GM18861 (cell line): ENCODE measurements around the gene PPM1H.
A peak's percentile ranks its signal among the peaks of the same experiment; 100 is the strongest.

ENCODE experiments used
- ATAC-seq: cut with Tn5 transposase; IDR thresholded peaks from one replicate; pipeline ENCODE4 v1.9.1; 2021; ENCODE audit not compliant: unreplicated experiment

Gene PPM1H

DNA sequence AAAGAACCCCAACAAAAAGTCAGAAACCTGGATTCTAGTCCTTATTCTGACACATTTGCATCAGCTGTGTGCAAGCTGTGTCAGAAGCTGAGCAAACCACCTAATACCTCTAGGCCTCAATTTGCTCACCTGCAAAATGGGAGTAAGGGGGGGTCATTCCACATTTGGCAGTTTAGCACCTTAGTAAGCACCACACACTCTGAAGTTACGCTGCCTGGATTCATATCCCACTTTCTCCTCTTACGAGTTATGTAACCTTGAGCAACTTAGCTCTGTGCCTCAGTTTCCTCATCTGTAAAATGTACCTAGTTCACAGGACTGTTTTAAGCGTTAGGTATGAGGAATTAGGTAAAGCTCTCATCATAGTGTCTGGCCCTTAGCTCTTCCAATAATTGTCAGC is 218.9 kb downstream of the PPM1H start:
- ATAC-seq, result no peak

DNA sequence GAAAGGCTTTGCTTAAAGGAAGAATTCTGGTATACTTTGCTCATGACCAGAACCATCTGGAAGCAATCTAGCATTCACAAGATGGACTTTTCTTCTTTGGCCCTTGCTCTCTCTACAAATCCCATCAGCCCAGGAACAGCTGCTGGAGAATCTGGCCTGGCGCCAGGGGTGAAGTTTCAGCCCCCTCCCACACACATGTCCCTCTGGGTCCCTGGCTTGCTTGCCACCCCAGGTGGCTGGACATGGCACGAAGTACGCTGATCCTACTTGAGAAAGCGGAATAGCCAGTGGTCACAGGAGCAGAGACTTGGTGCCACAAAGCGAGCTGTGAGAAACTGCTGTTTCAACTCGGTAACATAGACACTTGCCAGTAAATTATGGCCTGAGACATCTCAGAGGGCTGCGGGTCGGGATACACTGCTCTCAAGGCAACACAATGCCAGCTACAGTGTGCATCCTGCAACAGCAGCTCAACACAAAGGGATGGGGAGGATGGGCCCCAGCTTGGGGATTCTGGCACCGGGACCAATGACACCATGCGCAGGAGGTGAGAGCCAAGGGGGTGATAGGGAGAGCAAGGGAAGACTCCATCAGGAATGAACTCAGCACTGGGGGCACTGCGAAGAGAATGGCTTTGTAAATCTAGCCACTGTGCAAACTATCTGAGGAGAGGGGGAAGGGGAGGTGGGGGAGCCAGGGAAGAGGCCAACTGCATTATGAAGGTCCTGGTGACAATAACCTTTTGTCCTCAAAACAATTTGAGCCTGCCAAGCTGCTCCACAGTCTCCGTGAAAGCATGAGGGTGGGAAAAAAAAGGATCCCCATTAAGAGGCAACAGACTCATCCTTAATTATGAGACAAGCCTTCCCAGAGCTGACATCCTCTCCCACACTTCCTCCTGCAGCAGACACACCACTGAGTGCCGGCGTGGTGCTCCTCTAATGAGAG is 219.9 kb downstream of the PPM1H start:
- no peak for ATAC-seq

DNA sequence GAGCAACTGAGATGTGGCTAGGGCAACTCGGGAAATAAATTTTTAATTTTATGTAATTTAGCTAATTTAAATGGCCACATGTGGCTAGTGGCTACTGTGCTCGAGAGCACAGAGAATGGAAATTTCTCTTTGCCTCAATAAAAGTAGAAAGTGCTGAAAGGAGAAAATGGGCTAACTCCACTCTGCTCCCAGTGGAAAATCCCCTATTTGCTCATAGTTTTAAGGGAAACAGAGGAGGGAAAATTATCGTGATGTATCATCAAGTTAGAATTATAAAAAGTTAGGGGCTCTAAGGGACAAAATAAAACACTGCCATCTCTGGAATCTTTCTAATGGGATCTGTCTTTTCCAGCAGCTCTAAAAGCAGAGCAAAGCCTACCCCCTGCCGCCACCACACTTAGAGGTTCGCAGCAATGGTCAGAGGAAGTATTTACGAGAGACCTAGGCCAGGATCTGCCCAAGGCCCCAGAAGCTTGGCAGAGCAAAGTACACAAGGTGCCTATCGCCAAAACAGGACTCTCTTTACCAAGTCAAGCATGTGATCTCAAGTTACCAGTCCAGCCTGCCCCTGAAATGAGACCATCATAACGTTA is 220.7 kb downstream of the PPM1H start:
- ATAC-seq, result no peak

DNA sequence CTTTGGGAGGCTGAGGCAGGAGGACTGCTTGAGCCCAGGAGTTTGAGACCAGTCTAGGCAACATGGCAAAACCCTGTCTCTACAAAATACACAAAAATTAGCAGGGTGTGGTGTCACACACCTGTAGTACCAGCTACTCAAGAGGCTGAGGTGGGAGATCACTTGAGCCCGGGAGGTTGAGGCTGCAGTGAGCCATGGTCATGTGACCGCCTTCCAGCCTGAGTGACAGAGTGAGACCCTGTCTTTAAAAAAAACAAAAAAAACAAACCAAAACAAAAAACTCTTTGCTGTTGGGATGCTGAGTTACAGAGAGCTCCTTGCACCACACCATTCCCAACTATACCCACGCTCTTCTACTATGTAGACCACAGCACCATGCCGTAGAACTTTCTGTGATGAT is 221.2 kb downstream of the PPM1H start:
- no peak for ATAC-seq

DNA sequence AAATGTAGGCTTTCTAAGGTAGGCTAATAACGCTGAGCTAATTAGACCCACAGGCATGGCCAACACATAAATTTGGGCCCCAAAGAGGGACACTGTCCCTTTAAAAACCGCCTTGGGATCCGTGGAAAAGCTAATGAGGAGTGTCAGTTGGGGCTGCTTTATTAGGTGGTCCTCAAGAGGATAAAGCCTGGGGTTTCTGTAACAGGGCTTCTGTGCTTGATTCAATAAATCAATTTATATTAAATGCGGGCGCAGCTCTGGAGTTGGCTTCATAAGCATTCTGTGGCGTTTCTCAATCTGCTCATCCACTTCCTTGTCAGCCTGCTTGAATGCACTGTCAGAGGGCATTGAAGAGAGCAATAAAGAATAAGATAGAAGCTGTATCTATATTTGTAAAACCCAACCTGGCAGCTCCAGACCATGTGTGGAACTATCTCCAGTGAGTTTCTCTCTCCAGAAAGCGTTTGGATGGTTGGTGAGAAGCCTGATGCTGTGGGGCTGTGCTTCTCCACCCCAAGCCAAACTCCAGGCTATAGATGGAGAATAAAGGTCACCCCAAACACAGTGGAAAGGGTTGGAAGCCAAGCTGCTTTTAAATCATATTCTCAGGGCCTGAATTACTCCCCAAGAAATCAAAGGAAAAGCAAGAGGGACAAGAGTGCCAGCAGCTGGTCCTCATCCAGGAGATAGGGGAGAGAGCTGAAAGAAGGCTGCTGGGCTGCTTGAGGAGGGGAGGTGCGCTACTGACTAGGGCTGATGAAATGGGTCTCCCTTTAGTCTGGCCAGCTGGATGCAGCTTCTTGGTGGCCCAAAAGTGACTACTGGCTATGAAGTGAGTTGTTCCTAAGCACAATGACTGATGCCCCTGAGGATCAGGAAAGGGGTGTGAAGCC is 222.0 kb downstream of the PPM1H start:
- no peak for ATAC-seq

DNA sequence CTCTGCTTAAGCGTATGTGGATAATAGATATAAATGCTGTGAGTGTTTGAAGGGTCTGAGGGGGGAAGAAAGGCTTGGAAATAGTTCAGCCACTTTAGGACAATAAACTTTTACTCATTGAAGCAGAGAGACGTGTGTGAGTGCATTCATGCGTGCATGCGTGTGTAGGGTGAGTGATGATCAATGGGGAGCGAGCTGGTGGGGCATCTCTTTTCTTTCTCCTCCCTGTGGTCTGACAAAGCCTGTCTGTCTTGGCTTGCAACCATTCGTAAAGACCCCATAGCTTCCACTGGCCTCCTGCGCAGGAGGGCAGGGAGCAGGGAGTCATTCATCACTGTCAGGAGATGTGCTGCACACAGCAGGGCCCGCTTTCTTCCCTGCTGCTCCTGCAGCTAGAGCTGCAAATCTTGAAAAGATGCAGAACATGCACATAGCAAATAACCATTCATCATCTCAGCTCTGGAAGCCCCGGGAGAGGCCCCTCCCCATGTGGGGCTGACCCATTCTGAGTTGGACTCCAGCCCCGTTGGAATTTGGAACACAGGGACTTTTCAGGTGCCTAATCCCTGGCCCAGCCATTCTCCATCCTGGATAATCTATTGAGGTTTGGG is 223.2 kb downstream of the PPM1H start:
- no peak for ATAC-seq

DNA sequence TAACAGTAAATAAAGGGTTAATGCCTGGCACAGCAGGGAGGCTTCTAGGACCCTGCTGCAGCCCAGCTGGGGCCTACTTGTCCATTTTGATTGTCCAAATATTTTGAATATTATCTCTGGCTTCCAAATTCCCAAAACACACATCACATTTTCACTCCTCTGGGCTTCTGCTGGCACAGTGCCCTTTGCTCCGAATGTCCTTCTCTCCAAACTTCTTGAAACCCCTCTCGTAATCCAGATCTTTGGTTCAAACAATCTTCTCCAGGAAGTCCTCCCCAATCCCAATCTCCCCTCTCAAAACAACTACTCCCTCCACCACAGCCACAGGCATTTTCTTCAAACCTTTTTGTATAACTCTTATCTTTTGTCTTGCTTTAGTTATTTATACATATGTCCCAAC is 225.6 kb downstream of the PPM1H start:
- ATAC-seq, result no peak

DNA sequence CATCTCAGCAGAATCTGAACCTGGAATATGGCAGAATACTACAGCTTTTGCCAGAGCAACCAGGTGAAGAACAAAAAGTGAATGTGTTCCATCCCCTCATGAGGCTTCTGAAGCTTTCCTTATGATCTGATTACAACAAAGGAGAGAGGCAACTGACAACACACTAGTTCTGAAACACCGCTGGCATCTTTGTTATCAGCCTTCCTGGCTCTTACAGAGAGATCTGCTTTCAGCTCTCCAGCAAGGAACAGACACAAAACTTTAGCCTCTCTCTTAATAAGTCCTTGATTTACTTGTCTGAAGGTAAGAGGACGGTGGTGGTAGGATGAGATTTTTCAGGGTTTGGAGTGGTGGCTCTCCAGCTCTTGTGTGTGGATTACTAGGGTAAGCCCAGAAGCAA is 227.0 kb downstream of the PPM1H start:
- ATAC-seq, result no peak

DNA sequence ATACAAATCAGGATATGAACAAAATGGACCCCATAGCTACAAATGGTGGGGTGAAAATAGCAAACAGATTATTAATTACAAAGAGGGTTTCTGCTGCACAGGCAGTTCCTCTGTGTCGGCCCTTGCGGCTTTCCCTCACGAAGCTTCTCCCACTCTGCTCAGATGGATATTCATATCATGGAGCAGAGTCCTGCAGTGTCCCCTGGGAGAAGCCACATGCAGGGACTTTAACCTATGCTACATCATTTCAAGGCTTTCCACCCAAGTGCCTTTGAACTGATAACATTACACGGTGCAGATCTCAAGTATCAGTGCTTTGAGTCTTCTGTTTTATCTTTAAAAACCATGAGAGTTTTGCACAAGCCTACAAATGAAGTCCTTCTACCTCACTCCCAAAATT is 229.1 kb downstream of the PPM1H start:
- no peak for ATAC-seq

DNA sequence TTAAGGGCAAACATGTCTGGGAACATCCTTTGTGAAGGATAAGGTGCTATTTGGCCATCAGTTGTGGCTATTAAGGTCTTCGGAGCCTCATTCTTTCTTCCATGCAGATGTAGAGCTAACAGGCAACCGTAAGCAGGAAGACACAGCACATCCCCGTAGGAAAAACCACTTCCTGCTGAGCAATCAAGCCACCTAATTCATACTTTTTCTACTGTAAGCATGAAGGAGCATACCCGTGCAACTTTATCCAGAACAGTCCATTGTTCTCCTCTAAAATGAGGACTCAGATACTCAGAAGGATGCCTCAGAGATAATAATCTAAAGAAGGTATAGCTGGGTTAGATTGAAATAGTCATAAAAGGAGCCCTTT is 232.0 kb downstream of the PPM1H start:
- ATAC-seq, result no peak

DNA sequence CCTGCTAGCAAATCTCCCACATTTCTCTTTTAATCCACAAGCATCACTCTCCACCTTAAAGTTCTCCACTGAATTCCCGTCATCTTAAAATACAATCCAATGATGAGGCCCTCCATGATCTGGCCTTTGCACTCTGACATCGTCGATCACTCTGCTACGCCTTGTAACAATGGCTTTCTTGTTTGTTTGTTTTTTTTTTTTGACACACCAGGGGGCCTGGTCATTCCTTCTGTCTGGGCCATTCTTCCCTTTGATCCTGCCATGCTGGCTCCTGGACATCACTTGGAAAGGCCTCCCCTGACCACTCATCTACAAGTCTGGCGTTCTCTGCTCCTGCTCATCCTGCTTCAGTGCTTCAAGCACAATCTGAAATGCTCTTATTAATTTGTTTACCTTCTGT is 233.5 kb downstream of the PPM1H start:
- ATAC-seq, result no peak

DNA sequence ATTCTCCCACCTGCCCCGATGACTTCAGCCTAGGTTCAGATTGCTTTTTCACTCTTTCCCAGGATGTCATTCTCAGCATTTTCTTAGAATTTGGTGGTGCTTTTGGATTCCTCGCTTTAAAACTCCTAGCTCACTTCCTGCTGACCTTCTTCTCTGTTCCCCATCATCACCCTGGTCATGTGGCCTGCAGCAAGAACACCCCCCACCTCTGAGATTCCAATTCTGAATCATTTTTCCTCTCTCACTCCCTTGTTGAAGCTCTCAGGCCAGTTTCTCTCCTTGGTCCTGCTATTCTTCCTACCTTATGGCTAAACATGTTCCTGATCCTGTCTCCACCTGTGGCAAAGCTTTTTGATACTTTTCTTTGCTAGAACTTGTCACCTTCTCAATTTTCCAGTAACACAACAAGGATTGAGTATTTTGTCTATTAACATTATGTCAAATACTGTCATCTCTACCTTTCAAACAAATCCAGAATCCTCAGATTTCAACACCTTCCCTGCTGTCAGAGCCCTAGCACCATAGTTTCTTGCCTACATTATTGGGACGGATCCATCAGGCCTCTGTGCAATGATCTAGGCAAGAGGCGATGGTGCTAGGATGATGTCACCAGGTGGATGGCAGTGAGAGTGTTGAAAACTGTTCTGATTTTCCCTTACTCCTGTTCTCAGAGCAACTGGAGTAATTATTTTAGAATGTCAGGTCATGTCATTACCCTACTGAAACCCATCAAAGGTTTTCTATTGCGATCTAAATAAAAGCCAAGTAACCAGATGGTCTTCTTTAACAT is 234.7 kb downstream of the PPM1H start:
- ATAC-seq, result no peak

DNA sequence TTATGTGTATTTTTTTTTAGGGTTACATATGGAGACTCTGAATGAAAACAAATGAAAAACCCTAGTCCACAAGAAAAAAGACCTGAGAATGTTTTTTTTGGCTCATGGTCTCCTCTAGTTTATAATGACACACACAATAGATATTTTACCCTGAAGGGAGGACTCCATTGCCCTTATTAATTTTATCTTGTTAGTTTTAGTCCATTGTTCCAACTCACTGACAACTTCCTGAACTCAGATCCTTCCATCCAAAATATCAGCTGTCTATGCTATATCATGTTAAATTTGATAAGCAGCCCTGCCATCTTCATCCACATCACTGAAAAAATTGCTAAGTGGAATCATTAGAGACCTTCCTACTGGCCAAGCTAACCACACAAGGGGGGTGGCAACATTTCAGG is 236.2 kb downstream of the PPM1H start:
- ATAC-seq, result no peak

DNA sequence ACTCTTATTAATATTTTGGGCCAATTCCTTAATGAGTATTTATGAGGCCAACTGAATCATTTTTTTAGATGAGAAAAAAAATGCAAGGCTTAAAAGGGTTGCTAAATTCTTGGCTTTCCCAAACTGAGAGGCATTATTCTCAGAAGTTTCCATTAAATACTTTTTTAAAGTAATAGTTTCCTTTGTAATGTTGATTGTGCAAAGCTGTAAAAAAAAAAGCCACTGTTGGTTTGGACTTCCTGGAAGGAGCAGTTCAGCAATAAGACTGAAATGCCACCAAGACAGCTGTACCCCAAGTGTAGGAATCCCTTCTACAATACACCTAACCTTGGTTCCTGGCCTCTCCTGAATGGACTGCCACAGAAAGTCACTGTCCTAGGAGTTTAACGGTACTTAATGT is 237.1 kb downstream of the PPM1H start:
- ATAC-seq, result no peak

DNA sequence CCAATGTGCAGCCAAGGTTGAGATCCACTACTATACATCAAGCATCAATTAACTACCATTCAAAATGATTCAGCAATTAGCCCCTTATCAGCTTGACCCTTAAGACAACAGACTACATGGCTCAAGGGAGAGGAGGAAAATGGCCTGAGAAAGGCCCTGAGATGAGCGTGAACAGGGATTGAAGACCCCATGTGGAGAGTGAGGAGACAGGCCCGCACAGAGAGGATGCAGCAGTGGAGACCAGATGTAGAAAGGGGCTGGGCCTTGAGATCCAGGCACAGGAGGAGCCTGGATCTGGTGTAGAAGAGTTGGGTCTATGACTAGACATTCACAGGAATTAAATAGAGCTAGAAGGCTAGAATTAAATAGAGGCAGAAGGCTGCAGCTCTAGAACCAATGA is 239.3 kb downstream of the PPM1H start:
- ATAC-seq, result no peak

DNA sequence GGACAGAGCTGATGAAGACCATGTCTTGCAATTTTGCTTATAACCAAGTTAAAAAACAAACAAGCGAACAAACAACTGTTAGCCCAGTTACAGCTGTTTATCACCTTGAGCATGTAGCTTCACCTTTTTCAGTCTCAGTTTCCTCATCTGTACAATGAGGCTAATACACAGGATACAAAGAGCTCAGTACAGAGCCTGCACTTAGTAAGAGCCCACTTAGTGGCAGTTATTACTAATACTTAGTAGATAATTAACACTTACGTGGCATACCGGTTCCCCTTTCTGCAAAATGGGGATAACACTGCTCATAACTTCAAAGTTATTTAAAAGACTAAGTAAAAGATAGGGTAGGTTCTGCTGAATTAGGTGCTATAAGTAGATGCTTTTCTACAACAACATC is 240.3 kb downstream of the PPM1H start:
- peak; percentile 86 for ATAC-seq

DNA sequence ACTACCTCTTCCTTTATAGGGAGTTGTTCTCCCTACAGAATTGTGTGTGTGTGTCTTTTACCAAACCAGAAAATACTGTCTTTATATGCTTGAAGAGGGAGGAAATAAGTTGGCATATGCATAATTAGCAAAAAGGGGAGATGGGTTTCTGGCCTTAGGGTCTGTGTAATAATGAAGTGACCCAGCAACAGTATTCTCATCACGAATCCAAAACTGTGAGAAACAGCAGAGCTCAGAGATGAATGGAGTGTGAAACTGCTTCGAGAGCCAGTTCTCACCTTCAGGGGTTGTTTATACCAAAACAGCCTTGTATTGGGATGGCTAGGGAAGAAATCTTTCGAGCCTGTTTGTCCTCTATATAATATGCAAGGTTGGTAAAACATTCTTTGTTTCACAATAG is 240.8 kb downstream of the PPM1H start:
- peak; percentile 14 for ATAC-seq

DNA sequence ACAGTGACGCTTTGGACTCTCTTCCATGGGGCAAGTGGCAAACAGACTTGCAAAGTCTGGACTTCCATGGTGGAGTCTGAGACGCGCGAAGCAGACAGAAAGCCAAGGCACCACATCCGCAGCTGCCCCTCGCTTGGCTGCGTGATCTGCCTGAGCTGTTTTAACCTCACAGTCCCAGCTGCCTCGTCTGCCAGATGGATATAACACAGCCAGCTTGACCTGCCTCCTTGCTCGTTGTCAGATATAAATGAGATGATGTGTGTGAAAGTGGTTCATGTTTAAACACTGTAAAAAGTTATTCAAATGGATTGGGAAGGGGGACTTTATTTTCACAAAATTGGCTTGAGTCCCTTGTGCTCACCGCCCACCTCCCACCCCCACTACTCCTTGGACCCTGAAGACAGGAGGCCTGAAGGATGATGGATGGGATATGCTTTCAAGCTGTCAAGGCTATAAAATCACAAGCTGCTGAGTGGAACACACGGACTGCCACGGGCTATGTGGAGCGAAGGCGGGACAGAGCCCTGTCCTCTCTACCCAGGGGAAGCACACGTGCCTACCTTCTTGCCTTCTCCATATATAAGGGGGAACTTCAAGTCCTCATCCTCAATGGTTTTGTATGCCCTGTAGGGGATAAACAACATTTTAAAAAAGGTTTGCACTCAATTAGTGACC is 241.4 kb downstream of the PPM1H start:
- ATAC-seq, result no peak

DNA sequence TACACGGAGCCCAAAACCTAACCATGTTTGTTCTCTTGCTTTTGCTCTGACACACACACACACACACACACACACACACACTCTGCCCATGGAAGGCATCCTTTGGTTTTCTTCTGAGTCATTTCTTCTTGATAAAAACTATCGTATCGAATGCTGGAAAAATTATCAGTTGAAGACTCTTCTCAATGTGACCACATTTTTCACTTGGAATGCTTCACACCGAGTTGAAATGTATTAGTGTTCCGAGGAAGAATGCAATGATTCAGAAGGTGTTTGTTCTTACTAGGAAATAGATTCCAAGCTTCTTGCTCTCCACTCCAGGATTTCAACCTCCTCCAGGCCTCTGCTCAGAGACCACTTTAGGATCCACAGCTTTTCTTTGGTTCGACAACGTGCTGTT is 242.1 kb downstream of the PPM1H start:
- ATAC-seq, result no peak

DNA sequence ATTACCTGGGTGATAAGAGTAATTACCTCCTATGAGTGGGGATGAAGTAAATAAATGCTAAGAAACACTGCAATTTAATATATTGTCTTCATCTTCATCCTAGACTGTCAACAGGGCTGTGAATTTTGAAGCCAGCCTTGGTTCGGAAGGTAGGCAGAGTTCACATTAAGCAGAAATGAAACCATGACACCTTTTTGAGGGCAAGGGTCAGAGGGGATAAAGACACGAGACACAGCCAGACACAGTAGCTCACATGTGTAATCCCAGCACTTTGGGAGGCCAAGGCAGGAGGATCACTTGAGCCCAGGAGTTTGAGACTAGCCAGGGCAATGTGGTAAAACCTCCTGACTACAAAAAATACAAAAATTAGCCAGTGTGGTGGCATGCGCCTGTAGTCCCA is 243.6 kb downstream of the PPM1H start:
- no peak for ATAC-seq
